DMS153 treated with DMSO at 0.1 percent for 48 hours (cell line): ENCODE data around the gene TYROBP.
"Not testable (repeated sequence)": the region's sequence is repeated elsewhere in the genome, so short reads cannot be mapped to it uniquely, and the experiment has no call there.

Source experiments
- DNase-seq: peaks from one replicate; lab custom pipeline; 2025; ENCODE audit not compliant: unreplicated experiment; lab: John Stamatoyannopoulos, UW

Gene TYROBP

DNA sequence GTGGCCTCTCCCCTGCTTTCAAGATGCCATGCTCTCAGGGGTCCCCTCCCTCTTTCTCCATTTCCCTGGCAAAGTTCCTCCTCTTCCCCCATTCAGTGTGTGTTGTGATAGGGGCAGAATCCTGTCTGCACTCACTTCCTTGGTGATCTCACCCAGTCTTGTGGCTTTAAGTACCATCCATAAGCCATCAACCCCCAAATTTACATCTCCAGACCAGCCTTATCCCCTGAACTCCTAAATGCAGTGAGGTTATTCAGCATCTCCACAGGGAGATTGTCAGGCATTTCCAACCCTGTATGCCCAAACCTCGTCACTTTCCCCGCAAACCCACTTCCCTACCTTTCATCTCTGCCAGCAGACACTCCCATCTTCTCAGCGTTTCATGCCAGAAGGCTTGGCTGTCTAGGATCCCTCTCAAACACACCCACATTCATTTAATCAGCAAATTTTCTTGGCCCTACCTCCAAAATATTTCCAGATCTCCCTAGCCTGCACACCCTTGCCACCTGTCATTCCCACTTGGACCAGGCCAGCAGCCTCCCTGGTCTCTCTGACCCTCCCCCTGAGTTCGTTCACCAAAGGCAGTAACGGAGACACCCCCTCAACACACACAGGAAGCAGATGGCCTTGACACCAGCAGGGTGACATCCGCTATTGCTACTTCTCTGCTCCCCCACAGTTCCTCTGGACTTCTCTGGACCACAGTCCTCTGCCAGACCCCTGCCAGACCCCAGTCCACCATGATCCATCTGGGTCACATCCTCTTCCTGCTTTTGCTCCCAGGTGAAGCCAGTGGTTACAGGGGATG, 6.0 kb downstream of the TYROBP start, which contains the start of gene HCST:
Gene HCST (plus strand): TSS at position 676 of the 808 bp plus-strand sequence. CDS start 65 bp downstream, at position 741.
- no peak for DNase-seq

DNA sequence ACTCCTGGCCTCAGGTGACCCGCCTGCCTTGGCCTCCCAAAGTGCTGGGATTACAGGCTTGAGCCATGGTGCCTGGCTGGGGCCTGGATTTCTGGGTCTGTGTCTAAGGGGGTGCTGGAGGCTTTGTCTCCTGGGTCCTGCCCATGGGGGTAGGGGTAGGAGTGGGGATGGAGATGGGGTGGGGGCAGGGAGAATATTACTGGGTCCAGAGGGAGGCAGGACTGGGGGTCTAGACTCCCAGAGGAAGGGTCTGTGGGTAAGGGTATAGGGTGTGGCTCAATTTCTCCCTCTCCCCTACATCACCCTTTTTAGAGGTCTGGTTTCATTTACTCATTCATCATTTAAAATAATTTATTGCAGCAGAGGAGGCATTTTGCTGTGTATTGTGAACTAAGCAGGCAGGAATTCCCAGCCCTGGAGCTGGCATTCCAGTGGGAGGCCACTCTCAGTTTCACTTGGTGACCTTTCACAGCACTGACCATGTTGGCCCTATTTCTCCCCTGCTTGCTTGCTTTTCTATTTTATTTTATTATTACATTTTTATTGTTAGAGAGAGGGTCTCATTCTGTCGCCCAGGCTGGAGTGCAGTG, 6.9 kb downstream of the TYROBP start:
- no peak for DNase-seq

DNA sequence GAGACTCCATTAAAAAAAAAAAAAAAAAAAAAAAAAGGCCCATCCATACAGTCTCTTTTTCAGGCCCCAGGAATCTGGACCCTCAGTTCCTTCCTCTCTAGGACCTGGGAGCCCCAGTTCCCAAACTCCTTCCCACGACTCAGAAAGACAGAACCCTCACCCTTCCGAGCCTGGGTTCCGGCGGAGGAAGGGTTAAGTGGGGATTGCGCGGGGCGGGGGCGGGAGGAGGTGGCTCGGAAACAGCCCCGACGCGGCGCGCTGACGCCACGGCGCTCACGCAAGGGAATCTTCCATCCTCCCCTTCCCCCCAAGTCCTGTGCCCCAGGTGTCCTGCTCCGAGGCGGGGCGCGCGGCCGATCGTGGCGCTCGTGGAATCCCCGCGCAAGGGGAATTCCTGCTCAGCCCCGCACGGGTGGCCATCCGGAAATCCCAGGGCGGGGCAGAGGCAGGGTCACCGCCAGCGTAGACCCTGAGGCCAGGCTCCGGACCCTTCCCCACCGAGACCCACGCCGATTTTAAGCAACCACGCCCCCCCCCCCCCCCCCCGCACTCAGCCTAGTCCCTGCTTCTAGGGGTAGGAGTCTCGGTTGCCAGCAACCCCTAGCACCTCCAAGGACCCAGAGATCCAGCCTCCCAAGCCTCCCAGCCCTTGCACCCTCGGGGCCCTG, 8.4 kb downstream of the TYROBP start:
- DNase-seq: peak; percentile 38

DNA sequence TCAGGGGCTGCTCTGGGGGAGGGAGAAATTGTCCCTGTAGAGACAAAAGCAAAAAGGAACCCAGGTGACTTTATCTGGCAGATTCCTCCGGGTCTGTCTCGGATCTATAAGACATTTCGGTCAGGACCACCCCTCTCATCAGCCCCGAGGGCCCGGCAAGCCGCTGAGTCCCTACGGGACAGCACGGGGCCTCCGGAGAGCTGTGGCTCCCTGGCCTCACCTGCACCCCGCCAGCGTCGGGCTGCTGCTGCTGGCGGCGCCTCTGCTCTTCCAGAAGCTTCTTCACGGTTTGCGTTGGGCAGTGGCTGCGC, 9.6 kb downstream of the TYROBP start:
- DNase-seq: no peak

DNA sequence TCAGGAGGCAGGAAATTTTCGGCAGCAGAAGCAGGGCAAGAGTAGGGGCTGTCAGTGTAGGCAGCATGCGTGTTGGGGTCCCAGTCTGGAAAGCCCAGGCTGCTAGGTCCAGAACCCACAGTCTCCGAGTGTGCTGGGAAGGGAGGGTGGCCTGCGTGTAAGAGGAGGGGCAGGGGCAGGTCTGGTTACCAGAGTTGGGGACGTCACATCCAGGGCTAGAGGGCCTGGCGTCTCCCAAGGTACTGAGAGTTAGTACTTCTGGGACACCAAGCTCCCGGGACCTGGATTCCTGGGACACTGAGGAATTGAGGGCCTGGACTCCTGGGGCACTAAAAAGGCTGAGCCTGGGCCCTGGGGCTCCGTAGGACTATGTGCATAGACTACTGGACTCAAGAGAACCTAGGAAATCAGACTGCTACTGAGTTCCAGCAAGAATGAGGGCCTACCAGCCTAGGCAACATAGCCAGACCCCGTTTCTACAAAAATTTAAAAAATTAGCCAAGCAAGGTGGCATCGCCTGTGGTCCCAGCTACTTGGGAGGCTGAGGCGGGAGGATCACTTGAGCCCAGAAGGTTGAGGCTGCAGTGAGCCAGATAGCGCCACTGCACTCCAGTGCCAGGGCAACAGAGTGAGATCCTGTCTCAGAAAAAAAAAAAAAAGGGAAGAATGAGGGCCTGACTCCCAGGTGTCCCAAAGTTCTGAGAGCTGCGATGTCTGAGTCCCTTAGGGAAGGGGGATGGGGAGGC, 10.2 kb downstream of the TYROBP start:
- no peak for DNase-seq

DNA sequence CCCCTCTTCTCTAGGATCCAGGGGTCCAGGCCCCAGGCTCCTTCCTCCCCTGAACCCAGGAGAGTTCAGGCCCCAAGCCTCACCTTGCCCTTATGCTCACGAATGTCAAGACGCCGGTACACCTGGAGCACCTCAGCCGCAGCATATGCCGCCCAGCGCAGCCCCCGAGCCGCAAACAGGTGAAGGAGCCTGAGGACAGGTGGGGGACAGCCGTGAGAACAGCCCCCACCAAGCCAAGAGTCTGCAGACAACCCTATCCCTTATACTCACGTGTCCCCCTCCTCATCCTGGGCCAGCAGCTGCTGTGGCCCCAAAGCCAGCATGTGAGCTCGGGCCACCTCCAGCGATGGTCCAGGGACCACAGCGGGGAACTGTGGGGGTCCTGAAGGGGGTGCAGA, 11.5 kb downstream of the TYROBP start:
- DNase-seq: no peak

DNA sequence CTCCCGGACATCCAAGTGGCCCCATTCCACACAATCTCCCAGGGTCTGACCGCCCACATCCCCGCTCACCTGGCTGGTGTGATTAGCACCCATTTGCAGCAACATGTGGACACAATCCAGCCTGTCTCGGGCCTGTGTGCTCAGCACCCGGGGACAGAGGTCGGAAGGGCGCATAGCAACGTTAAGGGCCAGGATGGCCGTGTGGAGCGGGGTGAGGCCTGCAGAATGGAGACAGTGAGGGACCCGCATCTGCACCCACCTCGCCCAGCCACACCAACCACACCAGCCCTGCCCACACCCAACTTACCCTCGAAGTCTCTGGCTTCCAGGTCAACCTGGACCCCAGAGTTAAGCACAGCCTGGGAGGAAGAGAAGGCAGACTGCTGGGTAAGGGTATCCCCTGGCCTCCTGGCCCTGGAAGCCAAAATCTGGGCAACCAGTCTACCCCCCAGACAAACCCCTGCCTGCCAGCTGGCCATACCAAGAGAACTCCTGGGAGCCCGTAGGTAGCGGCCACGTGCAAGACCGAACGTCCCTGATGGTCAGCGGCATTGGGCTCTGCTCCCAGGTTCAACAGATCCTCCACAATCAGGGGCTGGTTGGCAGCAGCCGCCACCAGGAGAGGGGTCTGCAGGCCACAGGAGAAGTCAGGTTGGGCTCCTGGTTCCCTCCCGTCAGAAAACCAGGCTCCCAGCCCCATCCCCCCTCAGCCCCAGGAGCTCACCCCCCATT, 12.0 kb downstream of the TYROBP start:
- DNase-seq: no peak

DNA sequence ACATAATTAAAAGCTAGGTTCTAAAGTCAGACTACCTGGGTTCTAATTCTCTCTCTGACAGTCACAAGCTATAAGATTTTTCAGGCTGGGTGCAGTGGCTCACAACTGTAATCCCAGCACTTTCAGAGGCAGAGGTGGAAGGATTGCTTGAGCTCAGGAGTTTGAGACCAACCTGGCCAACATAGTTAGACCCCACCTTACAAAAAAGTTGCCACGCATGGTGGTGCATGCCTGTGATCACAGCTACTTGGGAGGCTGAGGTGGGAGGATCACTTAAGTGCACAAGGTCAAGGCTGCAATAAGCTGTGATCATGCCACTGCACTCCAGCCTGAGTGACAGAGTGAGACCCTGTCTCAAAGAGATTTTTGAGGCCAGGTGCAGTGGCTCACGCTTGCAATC, 13.8 kb downstream of the TYROBP start:
- DNase-seq: no peak

DNA sequence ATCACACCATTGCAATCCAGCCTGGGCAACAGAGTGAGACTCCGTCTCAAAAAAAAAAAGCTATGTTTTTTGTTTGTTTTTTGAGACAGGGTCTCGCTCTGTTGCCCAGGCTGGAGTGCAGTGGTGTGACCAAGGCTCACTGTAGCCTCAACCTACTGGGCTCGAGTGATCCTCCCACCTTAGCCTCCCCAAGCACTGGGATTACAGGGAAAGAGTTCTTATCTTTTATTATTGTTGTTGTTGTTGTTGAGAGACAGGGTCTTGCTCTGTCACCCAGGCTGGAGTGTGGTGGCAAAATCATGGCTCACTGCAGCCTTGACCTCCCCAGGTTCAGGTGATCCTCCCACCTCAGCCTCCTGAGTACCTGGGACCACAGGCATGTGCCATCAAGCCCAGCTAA, 16.3 kb downstream of the TYROBP start:
- not testable (repeated sequence) for DNase-seq

DNA sequence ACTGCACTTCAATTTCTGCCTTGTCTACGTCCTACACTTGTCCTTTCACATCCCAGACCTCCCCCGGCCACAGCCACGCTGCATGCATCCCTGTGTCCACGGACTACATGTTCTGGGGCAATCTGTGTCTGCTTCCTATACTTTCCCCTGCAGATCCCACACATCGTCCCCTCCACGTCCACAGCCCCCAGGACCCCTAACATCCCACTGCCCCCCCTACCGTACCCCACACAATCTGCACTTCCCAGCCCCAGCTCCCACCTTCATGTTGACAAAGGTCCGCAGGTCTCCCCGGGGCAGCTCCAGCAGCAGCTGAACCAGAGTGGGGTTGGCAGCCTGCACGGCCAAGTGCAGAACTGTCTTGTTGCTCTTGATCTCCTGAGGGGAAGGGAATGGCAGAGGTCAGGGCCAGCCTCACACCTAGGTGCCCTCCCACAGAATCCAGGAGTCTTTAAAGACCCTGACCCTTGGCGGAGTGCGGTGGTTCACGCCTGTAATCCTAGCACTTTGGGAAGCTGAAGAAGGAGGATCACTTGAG, 17.9 kb downstream of the TYROBP start:
- no peak for DNase-seq

DNA sequence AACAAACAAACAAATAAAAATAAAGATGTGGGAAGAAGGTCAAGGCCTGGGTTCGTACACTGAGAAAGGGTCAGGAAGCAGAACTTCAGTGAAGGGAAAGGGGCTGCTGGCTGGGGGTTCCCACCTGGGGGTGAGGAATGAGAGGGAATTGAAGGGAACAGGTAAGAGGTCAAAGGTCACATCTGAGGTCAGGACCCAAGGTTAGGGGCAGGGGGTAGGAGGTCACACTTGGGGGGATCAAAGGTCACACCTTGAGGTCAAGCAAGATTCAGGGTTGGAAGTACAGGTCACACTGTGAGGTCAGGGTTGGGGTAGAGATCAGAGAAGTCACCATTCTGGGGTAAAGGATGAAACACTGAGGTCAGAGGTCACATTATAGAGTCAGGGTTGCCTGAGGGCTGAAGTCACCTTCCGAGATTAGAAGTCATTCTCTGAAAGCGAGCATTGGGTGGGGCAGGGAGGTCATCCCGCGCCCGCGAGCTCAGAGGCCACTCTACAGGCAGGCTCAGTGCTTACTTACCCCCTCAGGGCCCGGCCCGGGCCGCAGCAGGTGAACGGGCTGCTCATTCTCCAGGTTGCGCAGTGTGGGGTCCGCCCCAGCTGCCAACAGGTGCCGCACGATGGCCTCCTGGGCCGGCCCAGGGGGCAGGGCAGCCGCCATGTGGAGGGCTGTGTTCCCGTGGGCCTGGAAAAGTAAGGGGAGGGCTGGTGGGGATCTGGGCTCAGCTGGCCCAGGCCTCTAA, 18.6 kb downstream of the TYROBP start:
- DNase-seq: no peak

DNA sequence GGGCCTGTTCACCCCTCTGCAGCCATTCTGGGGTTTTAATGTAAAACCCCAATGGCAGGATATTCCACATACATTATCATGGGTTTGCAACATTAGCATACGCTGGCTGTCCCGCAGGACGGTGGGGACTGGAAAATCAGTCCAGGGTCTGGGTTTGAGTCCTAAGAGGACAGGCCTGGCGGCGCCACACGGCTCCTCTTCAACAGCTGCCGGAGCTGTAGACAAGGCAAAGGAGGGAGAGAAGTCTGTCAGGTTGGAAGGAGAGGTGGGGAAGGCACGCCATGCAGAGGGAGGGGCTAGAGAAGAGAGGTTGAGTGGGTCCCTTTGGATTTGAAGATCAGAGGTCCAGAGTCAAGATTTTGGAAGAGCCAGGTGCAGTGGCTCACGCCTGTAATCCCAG, 19.7 kb downstream of the TYROBP start:
- DNase-seq: no peak

DNA sequence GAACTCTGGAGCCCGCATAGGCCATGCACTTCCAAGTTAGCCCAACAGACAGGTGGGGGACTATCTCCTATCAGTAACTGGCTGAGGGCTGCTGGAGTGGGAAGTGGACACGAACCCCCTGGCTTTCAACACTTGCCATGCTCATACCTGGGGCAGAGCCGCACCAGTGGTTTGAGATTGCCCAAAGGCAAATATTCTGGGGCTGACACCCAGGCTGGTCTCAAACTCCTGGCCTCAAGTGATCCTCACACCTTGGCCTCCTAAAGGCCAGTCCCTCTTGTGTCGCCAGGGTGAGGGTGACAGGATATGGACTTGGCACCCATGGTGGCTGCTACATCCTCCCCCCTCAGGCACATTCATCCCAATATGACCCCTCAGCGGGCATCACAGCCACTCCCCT, 20.9 kb downstream of the TYROBP start:
- DNase-seq: no peak

DNA sequence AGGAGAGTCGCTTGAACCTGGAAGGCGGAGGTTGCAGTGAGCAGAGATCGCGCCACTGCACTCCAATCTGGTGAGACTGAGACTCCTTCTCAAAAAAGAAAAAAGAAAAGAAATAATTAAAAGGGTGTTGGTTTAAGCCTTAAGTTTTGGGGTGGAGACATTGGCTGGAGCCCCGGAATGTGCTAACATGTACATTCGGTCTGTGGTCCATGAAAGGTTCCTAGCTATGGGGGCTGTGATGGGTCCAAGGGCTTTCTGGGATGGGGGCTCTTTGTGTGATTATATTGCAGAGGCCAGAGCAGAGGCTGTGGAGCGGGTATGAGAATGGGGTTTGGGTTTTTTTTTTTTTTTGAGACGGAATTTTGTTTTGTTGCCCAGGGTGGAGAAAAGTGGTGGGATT, 22.2 kb downstream of the TYROBP start:
- DNase-seq: no peak

DNA sequence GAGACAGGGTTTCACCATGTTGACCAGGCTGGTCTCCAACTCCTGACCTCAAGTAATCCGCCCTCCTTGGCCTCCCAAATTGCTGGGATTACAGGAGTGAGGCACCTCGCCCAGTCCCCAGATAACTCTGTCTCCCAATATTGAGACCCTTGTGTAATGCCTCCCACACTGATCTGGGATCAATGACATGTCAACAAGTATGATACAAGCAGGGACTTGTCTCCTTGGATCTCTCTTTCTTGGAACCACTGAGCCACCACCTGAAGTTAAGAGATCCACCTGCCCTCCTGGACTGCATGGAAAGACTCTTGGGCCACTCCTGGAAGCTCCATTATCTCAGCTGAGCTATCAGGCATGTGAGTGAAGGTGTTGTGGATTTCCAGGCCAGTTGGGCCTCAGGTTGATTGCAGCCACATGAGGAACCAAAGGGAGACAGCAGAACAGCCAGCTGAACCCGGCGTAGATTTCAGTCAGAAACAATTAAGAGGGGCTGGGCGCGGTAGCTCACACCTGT, 22.8 kb downstream of the TYROBP start:
- DNase-seq: no peak

DNA sequence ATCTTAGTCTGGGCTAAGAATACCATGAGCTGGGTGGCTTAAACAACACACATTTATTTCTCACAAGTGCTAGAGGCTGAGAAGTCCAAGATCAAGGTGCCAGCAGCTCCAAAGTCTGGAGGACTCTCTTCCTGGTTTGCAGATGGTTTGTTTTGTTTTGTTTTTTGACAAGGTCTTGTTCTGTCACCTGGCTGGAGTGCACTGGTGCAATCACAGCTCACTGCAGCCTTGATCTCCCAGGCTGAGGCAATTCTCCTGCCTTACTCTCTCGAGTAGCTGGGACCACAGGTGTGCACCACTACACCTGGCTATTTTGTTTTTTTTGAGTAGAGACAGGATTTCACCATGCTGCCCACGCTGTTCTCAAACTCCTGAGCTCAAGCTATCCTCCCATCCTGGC, 24.2 kb downstream of the TYROBP start:
- DNase-seq: no peak

DNA sequence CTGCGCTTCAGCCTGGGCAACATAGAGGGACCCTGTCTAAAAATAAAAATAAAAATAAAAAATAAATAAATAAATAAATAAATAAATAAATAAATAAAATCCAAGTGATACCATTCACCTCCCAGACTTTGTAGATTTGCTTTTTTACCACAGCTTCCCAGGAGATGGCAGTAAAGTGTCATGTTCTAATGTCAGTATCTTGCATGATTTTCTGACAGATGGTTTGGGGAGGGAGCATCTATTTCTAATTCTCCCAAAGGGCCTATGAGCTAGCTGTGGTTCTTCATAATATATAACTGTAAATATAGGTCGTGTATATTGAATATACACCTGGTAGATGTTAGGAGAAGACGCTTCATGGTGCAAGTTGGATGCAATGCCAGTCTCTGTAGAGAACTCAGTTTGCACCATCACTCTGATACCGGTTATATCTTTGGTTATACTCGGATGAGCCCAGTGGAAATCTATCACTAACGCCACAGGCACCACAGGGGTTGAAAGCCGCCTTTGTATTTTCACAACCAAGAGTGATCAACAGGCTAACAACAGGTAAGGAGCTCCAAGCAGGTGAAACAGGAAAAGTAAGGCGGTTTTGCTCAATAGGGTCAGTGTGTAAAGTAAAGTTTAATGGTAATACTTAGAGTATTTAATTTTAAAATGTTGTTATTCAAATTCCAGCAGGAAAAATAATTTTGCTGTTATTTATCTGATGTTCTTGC, 25.8 kb downstream of the TYROBP start:
- DNase-seq: peak; percentile 60

DNA sequence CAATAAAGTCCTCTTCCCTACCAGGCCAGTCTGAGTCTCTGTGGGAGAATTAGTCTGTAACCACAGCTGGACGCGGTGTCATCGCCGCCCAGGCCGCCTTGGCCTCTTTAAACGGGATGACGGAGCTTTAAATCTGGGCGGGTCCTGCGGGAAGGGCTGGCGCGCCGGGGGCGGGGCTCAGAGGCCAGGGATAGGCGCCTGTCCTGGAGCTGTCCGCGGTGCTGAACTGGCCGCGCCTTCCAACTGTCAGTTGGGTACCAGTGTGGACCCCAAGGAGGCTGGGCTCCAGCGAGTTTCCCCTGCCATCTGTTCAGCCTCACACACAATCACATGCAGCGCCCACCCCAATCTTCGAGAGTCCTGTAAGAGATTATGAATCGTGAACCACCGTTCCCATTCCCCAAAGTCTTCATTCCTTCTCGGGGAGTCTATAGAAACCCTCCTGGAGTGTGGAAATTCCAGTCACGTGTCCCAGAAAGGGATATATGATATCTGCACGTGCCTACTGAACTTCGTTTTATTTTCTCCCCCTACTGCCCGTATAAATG, 28.3 kb downstream of the TYROBP start:
- peak; percentile 12 for DNase-seq

DNA sequence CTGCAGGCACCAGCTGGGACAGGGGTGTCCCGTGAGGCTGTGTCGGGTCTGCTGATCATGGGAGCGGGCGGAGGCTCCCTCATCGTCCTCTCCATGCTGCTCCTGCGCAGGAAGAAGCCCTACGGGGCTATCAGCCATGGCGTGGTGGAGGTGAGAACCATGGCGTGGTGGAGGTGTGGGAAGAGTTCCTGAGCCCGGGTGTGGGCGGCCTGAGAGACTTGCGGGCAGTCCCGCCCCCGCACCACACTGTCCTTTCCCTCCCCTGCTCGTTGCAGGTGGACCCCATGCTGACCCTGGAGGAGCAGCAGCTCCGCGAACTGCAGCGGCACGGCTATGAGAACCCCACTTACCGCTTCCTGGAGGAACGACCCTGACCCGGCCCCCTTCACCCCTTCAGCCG, 29.0 kb downstream of the TYROBP start:
- no peak for DNase-seq
